ENCODE data around the gene AHR.

The AHR gene

DNA sequence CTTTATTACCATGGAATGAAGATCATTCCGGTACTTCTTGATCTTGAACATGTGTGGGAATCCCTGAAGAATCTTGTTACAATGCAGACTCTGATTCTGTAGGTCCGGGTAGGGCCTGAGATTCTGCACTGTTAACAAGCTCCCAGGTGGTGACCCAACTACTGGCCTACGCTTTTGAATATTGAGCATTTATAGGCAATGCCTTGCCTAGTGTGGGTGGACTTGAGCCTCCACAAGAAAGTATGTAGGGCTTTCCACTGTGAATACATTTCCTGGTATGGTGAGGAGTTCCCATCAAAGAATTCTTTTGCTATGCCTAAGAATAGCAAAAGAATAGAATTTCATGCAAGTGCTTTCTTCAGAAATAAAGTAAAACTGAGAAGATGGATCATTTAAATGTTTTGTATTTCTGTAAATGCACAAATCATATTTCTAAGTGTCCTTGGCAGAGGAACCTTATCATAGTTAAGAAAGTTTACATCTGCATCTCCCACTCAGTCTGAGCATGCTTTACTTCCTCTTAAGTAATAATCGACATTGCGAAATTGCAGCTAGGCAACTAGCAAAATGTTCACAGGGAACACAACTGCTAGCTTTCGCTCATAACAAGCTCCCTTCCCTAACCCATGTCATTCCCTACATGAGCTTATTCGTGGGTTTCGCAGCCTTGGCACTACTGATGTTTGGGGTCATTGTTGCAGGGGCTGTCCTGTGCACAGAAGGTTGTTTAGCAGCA, 71.4 kb downstream of the AHR start:
- Histone ChIP-seq H3K4me3 (ENCODE audit: low read depth, low read length) (no peak overlapping the region), H3K27me3 (ENCODE audit: control insufficient read depth, insufficient read depth, low read length) (no peaks in the 10 kb centered on the region), H3K4me2 (ENCODE audit: low read length) (no peak overlapping the region), H3K27ac (no peak overlapping the region), H3K9me3 (ENCODE audit: control insufficient read depth, low read length) (no peaks in the 10 kb centered on the region), H3K9ac (no peak overlapping the region), H3K4me1 (no peaks in the 10 kb centered on the region), H2AFZ (no peak overlapping the region), H3K79me2 (no peaks in the 10 kb centered on the region), H3K36me3 (ENCODE audit: control insufficient read depth, insufficient read depth, low read length) (no peaks in the 10 kb centered on the region)
- TF ChIP-seq, protein P1, sequence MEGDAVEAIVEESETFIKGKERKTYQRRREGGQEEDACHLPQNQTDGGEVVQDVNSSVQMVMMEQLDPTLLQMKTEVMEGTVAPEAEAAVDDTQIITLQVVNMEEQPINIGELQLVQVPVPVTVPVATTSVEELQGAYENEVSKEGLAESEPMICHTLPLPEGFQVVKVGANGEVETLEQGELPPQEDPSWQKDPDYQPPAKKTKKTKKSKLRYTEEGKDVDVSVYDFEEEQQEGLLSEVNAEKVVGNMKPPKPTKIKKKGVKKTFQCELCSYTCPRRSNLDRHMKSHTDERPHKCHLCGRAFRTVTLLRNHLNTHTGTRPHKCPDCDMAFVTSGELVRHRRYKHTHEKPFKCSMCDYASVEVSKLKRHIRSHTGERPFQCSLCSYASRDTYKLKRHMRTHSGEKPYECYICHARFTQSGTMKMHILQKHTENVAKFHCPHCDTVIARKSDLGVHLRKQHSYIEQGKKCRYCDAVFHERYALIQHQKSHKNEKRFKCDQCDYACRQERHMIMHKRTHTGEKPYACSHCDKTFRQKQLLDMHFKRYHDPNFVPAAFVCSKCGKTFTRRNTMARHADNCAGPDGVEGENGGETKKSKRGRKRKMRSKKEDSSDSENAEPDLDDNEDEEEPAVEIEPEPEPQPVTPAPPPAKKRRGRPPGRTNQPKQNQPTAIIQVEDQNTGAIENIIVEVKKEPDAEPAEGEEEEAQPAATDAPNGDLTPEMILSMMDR (IDR thresholded peaks at IDR 0.05) = no peak

DNA sequence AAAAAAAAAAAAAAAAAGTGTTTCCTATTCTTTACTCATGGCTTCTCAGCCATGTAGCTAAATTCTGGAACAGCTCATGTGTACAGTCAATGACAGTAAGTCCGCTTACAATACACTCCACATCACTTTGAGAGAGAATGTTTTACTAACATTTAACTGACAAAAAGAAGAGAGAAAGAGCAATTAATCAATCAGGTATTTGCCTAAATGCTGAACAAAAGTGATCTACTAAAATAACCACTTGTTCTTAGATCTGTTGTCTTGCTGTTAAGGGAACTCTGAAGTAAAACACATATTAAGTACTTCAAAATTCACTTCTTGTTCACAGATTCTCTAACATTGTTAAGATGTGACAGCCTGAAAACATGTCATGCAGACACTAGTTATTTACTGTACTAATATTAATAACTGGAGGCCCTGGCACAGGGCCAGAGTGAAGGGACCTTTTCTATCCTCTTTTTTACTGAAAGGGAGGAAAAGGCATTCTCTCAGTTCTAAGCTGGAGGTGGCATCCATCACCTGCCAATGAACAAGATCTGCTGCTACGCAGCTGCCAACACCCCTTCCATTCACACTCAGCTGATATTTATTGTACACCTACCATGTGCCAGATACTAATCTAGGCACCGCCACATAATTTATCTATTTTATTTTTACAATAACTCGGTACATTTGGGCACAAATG, 72.6 kb downstream of the AHR start:
- no peak overlapping the region for H2AFZ ChIP-seq
- H3K4me2 ChIP-seq (ENCODE audit: low read length) = no peak overlapping the region
- TF ChIP-seq, protein P1 (IDR thresholded peaks at IDR 0.05) = no peak
- no peaks in the 10 kb centered on the region for H3K27me3 ChIP-seq (ENCODE audit: control insufficient read depth, insufficient read depth, low read length)
- no peaks in the 10 kb centered on the region for H3K4me1 ChIP-seq
- no peak overlapping the region for H3K9ac ChIP-seq
- no peaks in the 10 kb centered on the region for H3K36me3 ChIP-seq (ENCODE audit: control insufficient read depth, insufficient read depth, low read length)
- no peaks in the 10 kb centered on the region for H3K79me2 ChIP-seq
- H3K9me3 ChIP-seq (ENCODE audit: control insufficient read depth, low read length) = no peaks in the 10 kb centered on the region
- H3K4me3 ChIP-seq (ENCODE audit: low read depth, low read length) = no peak overlapping the region
- H3K27ac ChIP-seq = no peak overlapping the region

DNA sequence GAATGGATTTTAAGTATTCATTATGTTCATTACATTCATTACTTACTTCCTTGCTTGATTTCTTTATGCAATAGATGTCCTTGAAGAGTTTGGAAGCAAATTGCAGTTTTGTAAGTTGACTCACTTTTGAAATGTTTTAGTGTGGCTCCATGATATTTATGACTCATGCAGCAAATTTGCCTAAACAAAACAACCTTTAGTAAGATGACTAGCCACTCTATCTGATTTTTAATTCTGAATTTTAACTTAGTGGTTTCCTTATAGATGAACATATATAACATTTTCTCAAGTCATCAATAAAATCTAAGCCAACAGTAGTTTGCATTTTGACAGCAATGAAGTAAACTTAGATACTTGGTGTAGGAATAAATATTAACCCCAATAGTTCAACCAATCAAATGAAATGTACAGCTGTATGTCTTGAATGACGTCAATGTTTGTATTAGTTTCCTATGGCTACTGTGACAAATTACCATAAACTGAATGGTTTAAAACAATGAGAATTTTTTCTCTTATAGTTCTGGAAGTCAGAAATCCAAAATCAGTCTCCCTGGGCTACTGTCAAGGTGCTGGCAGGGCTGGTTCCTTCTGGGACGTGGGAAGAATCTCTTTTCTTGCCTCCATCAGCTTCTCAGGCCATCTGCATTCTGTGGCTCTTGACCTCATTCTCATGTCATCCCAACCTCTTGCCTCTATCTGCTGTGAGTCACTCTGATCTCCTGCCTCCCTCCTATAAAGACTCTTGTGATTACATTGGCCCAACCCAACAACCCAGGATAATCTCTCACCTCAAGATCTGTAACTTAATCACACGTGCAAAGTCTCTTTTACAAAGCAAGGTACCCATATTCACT, 73.4 kb downstream of the AHR start:
- H3K4me1 ChIP-seq = no peaks in the 10 kb centered on the region

DNA sequence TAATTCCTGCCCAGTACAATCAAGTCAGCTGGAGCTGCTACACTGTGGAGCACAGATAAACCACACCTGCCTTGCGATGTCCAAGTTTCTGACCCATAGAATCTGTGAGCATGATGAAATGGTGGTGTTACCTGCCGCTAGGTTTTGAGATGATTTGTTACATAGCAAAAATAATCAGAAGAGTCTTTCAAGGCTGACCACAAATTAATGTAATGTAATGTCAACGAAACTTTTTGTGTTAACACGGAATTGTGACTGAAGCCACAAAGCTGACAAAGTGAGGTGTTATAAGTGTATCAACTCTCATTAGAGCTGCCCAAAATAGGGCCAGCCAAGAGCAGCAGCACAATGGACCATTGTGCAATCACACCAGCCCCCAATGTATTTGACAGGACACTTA, 75.7 kb downstream of the AHR start:
- Histone ChIP-seq H3K4me1 (no peaks in the 10 kb centered on the region), H2AFZ (no peak overlapping the region), H3K79me2 (no peaks in the 10 kb centered on the region), H3K9ac (no peak overlapping the region), H3K9me3 (ENCODE audit: control insufficient read depth, low read length) (no peaks in the 10 kb centered on the region), H3K27ac (no peak overlapping the region), H3K27me3 (ENCODE audit: control insufficient read depth, insufficient read depth, low read length) (no peaks in the 10 kb centered on the region), H3K36me3 (ENCODE audit: control insufficient read depth, insufficient read depth, low read length) (no peaks in the 10 kb centered on the region), H3K4me3 (ENCODE audit: low read depth, low read length) (no peak overlapping the region), H3K4me2 (ENCODE audit: low read length) (no peak overlapping the region)
- TF ChIP-seq, protein P1 (IDR thresholded peaks at IDR 0.05) = no peak

More for the DNA sequence above, 73.4 kb downstream of the AHR start:
- Histone ChIP-seq H3K36me3 (ENCODE audit: control insufficient read depth, insufficient read depth, low read length) (no peaks in the 10 kb centered on the region), H3K9me3 (ENCODE audit: control insufficient read depth, low read length) (no peaks in the 10 kb centered on the region), H3K9ac (no peak overlapping the region), H3K79me2 (no peaks in the 10 kb centered on the region), H3K27me3 (ENCODE audit: control insufficient read depth, insufficient read depth, low read length) (no peaks in the 10 kb centered on the region), H3K4me3 (ENCODE audit: low read depth, low read length) (no peak overlapping the region), H3K4me2 (ENCODE audit: low read length) (no peak overlapping the region), H2AFZ (no peak overlapping the region), H3K27ac (no peak overlapping the region)
- TF ChIP-seq, protein P1 (IDR thresholded peaks at IDR 0.05) = no peak
